Central memory CD4-positive, alpha-beta T cell (primary cell): Measurements from ENCODE around the gene BID.
"Not testable (repeated sequence)": the region's sequence is repeated elsewhere in the genome, so short reads cannot be mapped to it uniquely, and the experiment has no call there.

Experiments
- DNase-seq: peaks from one replicate; pipeline ENCODE4 v3.0.0; 2022

Gene BID

GRCh38 chr22:17698276-17698675 is 76.0 kb downstream of the BID start:
- DNase-seq = not testable (repeated sequence)

DNA sequence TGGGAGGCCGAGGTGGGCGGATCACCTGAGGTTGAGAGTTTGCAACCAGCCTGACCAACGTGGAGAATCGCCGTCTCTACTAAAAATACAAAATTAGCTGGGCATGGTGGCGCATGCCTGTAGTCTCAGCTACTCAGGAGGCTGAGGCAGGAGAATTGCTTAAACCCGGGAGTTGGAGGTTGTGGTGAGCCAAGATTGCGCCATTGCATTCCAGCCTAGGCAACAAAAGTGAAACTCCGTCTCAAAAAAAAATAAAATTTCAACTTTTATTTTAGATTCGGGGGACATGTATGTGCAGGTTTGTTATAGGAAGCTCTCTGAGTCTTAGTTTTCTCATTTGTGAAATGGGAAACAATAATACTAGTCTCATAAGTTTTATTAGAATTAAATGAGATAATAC is 77.1 kb downstream of the BID start:
- not testable (repeated sequence) for DNase-seq

DNA sequence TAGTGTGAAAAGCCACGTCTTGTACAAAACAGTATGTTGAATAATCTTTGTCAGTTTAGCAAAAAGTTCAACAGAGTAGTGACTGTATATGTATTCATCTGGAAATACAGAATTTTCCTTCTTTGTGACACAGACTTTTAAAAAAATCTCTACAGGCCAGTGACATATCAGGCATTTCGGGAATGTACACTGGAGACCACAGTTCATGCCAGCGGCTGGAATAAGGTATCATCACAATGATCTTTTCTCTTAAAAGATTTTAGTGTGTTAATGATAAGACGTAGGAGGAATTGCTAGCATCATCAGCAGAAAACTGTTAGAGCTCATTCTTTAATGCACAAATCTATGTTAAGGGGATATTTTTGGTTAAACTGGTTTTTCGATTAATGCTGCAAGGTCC is 78.3 kb downstream of the BID start:
- no peak for DNase-seq

DNA sequence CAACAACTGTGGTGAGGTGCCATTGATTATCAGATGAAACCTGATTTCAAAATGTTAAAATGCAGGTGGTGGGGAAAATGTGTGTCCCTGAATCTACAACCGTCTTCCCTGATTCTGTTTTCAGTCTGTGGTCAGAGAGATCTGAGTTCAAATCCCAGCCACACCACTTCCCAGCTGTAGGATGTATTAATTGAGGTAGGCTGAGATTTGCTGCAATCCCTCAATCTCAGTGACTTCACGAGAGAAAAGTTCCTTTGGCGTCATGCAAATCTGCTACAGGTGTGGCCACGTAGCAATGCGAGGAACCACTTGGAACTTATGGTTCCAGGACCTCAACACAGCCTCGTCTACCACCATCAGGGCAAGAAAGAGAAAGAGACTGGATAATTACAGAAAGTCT is 79.5 kb downstream of the BID start:
- DNase-seq = no peak

DNA sequence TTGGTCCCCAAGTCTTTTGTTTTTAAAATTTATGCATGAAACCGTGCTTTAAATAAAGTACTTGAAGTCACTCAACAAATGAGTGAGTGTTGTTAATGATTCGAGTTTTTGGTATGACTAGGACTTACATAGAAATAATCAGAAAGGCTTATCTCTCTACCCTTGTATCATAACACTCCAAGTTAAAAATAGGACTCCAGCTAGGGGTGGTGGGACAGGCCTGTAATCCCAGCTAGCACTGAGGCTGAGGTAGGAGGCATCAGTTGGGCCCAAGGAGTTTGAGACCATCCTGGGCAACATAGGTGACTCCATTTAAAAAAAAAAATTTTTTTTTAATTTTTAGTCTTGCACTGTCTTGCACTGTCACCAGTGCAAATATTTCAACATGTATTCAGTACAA is 80.1 kb downstream of the BID start:
- DNase-seq = no peak

DNA sequence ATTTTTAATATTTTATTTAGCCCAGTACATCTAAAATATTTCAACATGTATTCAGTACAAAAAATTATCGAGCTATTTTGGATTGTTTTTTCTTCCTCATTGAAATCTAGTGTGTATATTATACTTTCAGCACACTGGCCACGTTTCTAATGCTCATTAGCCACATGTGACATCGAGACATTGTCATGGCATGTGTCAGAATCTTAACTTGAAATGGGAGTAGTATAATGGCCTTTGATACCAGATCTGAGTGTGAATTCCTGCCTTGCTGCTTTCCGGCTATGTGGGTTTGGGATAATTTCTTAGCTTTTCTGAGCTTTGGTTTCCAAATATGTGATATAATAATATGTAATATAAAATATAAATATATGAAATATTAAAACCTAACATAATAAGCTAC is 81.4 kb downstream of the BID start:
- DNase-seq = no peak

DNA sequence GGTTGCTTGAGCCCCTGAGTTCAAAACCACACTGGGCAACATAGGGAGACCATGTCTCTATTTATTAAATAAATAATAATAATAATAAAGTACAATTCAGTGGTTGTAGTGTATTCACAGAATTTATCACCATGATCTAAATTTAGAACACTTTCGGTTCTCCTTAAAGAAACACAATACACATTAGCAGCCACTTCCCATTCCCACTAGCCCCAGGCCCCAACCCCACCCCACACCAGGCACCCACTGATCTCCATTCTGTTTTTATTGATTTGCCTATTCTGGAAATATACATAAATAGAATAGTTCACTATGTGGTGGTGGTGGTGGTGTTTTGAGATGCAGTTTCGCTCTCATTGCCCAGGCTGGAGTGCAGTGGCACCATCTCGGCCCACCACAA is 90.0 kb downstream of the BID start:
- no peak for DNase-seq
